ENCODE measurements around the gene SLC12A2. TPM values are rescaled to one million over a fixed set of nuclear protein-coding genes. Genes with fewer than 3 reads are reported as not detected.

The SLC12A2 gene
- total and polyA plus RNA-seq, 9 of the 15 experiments (the other 6 are each of a cell fraction or from before 2014, with no cell fraction given), result 5.1 to 20.3 (median 12.6) TPM

GRCh38 chr5:128216285-128216684 lies 132.7 kb downstream of the SLC12A2 start:
- no peak for FAIRE-seq
- Histone ChIP-seq H3K9me1 (ENCODE audit: control insufficient read depth, insufficient read depth, low read length) (no peaks in the 10 kb centered on the region), H4K20me1 (replicated peaks; ENCODE audit: control insufficient read depth, insufficient read depth, low read length) (no peaks in the 10 kb centered on the region), H2AFZ (ENCODE audit: low read depth, low read length) (no peak overlapping the region), H3K36me3 (ENCODE audit: control insufficient read depth, insufficient read depth, low read length) (no peaks in the 10 kb centered on the region), H3K4me3 (no peak overlapping the region), H3K27me3 (ENCODE audit: control insufficient read depth in 2 of 2, insufficient read depth in 2 of 2, low read length in 2 of 2) (peaks cover 0 to 6% of the 10 kb centered on the region in 2 experiments; a peak in 1 of 5 replicates), H3K4me1 (replicated peaks in 1 of 2; ENCODE audit: control insufficient read depth in 2 of 2, insufficient read depth in 2 of 2, low read length in 2 of 2) (no peaks in the 10 kb centered on the region), H3K9me3 (replicated peaks; ENCODE audit: control insufficient read depth, insufficient read depth, low read depth, low read length) (no peaks in the 10 kb centered on the region), H3K27ac (ENCODE audit: extremely low read depth, low read depth, low read length) (no peak overlapping the region), H3K79me2 (ENCODE audit: control insufficient read depth, insufficient read depth, low read length) (no peaks in the 10 kb centered on the region), H3K9ac (ENCODE audit: insufficient read depth in 1 of 2, low read depth in 2 of 2, low read length in 2 of 2) (no peak overlapping the region), H3K4me2 (ENCODE audit: insufficient read depth, low read length) (no peak overlapping the region)
- POLR2A ChIA-PET, result no interaction called here
- CTCF ChIA-PET (ENCODE audit: low intra/inter-chr PET ratio), result no interaction called here
- in situ Hi-C loops (cut with MboI) (loop anchor here (25.0 kb wide), 1 partner anchor 921 kb away; no protein-coding TSS in a partner anchor), intact Hi-C loops (cut with micrococcal nuclease) (no loop called here)
- no peak for DNase-seq (ENCODE audit: extremely low read depth in 1 of 4, low spot score in 3 of 4)
- WGBS (ENCODE audit: insufficient coverage, low coverage, missing lambda C conversion rate), result 1% methylated on average over 7 of the region's 7 CpGs
- TF ChIP-seq HINFP (tag; conservative IDR thresholded peaks at IDR 0.05; ENCODE audit: low read depth), result no peak
- TF ChIP-seq ZBTB2 (IDR thresholded peaks at IDR 0.05), result no peak
- no peak for TF ChIP-seq COPS2 (conservative IDR thresholded peaks at IDR 0.05)
- TF ChIP-seq ZBTB34 (CRISPR knock-in tag; IDR thresholded peaks at IDR 0.05), result no peak
- TF ChIP-seq FOXJ2 (tag; IDR thresholded peaks at IDR 0.05), result no peak
- TF ChIP-seq MXD1 (CRISPR knock-in tag; IDR thresholded peaks at IDR 0.05; ENCODE audit: borderline replicate concordance, poor library complexity, severe bottlenecking), result no peak
- TF ChIP-seq SIRT6 (IDR thresholded peaks at IDR 0.05; ENCODE audit: low read depth, low read length), result no peak
- TF ChIP-seq ARID3B (CRISPR knock-in tag; IDR thresholded peaks at IDR 0.05; ENCODE audit: borderline replicate concordance), result no peak
- TF ChIP-seq TARDBP (IDR thresholded peaks at IDR 0.05), result no peak
- no peak for TF ChIP-seq DPF2 (IDR thresholded peaks at IDR 0.05)
- no peak for TF ChIP-seq CCNT2 (IDR thresholded peaks at IDR 0.05; ENCODE audit: borderline replicate concordance, extremely low read depth, insufficient read length, low read depth, low read length)
- no peak for TF ChIP-seq CXXC5 (CRISPR knock-in tag; IDR thresholded peaks at IDR 0.05)
- BruUV-seq (replicated peaks), result no TSS peak
- ATAC-seq, result no peak
